GM18858 (cell line): ENCODE data around the gene EIF3L.

Source experiments
- ATAC-seq: cut with Tn5 transposase; IDR thresholded peaks from one replicate; pipeline ENCODE4 v1.9.1; 2021; ENCODE audit not compliant: unreplicated experiment

Gene EIF3L

DNA sequence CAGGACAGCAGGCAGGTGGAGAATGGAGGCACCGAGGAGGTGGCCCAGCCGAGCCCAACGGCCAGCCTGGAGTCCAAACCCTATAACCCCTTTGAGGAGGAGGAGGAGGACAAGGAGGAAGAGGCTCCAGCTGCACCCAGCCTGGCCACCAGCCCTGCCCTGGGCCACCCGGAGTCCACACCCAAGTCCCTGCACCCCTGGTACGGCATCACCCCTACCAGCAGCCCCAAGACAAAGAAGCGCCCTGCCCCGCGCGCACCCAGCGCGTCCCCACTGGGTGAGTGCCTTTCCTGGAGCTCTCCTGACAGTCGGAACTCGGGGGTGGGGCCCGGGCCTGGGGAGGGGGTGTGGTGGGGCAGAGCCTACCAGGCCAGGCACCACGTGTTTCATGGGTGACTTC lies 76.5 kb downstream of the EIF3L start:
- no peak for ATAC-seq

GRCh38 chr22:37926358-37926757 lies 77.1 kb downstream of the EIF3L start:
- no peak for ATAC-seq

GRCh38 chr22:37926771-37927636 lies 77.8 kb downstream of the EIF3L start:
- no peak for ATAC-seq

DNA sequence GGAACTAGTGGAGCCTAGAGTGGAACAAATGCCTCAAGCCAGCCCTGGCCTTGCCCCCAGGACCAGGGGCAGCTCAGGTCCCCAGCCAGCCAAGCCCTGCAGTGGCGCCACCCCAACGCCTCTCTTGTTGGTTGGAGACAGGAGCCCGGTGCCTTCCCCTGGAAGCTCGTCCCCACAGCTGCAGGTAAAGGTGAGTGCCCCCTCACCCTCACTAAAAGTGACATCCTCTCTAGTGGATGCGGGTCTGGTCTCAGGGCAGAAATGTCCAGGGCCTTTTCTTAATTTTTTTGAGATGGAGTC lies 78.4 kb downstream of the EIF3L start:
- no peak for ATAC-seq

GRCh38 chr22:37929390-37929789 lies 80.2 kb downstream of the EIF3L start:
- ATAC-seq: no peak

GRCh38 chr22:37930270-37930951 lies 81.2 kb downstream of the EIF3L start:
- no peak for ATAC-seq

GRCh38 chr22:37930952-37931440 lies 81.8 kb downstream of the EIF3L start:
- no peak for ATAC-seq

DNA sequence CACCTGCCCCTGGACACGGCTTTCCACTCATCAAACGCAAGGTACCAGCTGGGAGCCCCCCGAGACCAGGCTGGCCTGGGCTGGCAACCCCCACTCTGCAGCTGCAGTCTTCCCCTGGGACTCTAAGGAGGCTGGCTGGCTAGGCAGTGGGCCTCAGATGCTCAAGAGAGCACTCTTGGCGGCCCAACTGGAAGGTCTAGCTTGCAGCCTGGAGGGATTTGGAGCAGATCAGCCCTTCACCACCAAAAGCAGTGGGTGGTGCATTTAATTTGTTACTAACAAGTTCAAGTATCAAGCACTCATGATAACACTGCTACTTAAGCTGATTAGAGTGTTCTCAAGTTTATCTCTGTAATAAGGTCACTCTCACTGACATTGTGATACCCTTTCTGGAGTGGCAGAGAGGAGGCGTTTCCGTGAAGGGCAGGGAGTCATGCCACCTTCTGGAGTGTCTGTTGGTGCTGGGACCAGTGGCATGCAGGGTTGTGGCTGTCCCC lies 82.7 kb downstream of the EIF3L start:
- ATAC-seq: no peak

DNA sequence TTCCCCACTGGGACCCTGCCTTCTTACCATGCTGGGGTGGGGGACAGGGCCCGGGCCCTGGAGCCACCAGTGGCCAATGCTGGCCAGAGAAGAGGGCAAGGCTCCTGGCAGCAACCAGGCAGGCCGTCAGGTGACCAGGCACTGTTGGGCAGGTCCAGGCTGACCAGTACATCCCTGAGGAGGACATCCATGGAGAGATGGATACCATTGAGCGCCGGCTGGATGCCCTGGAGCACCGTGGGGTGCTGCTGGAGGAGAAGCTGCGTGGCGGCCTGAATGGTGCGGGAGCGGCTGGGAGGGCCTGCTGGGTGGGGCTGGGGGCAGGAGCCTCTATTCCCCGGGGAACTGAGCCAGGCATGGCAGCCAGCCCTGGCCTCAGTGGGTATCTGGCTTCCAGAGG lies 83.2 kb downstream of the EIF3L start:
- no peak for ATAC-seq

DNA sequence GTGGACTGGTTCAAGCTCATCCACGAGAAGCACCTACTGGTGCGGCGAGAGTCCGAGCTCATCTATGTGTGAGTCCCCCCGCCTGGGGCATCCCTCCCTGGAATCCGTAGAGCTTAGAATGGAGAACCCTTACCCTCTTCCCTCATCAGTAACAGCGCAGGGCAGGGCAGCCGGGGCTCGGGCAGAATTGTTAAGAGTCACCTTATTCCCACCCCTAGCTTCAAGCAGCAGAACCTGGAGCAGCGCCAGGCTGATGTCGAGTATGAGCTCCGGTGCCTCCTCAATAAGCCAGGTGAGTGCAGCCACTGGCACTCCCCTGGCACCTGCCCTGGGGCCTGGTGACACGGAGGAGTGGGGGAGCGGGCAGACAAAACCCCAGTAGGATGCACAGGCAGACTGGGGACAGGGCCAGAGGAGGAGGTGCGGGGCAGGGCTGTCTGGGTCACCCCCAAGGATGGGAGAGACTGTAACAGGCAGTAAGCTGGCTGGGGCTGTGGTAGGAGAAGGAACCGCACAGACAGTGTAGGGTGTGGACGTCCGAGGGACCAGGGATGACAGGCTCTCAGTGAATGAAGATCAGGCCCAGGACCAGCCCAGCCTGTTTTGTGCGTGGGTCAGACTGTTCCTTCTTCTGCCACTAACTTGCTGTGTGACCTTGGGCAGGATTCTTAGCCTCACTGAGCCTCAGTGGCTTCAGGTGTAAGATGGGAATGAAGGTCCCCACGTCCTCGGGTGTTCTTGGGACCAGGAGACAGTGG lies 83.8 kb downstream of the EIF3L start:
- no peak for ATAC-seq

GRCh38 chr22:37933711-37934376 lies 84.6 kb downstream of the EIF3L start:
- no peak for ATAC-seq
